Pancreas (tissue), 10 donors: ENCODE measurements around the gene NDUFV2. TPM values are rescaled to one million over a fixed set of nuclear protein-coding genes. Genes with fewer than 3 reads are reported as not detected.
A peak's percentile ranks its signal among the peaks of the same experiment; 100 is the strongest.

ENCODE experiments used
- ATAC-seq, 4 donors: fragments of 200-7000 bp; cut with Tn5 transposase; one replicate each; pipeline versions ENCODE4 v1.8.0 to v1.9.1; 2020; ENCODE audit warnings: mild to moderate bottlenecking in 4 of 4, moderate library complexity in 4 of 4
- DNase-seq, 6 donors: peaks; one replicate each; pipeline ENCODE4 v3.0.0-alpha.2; 2020
- FAIRE-seq: peaks from 2 replicates; lab custom pipeline; 2012; peaks lifted over from hg19 to GRCh38; lab: Jason Lieb, UNC
- H3K27ac ChIP-seq, 4 donors: fragments of 200-600 bp; sonication (generic); 1 replicate in 3 of 4; 2 replicates in 1 of 4; pipeline versions ENCODE4 v1.5.0 to v1.8.0; 2020
- H3K27me3 ChIP-seq, 4 donors: fragments of 200-600 bp; one replicate each; pipeline ENCODE4 v1.8.0; 2021
- H3K36me3 ChIP-seq, 3 donors: fragments of 200-600 bp; sonication (generic) in 1 of 3; one replicate each; pipeline versions ENCODE4 v1.5.0 to v1.8.0; 2020 to 2021
- H3K4me1 ChIP-seq, 3 donors: fragments of 200-600 bp; one replicate each; pipeline ENCODE4 v1.8.0; 2021
- H3K4me3 ChIP-seq, 4 donors: fragments of 200-600 bp; sonication (generic) in 2 of 4; one replicate each; pipeline versions ENCODE4 v1.5.0 to v1.8.0; 2020 to 2021
- H3K9me3 ChIP-seq, 4 donors: fragments of 200-600 bp; one replicate each; pipeline ENCODE4 v1.8.0; 2021
- CTCF ChIP-seq, 4 donors: fragments of 200-600 bp; sonication (generic) in 3 of 4; IDR thresholded peaks; one replicate each; pipeline versions ENCODE4 v1.5.0 to v1.8.0; 2021; ENCODE audit warnings: antibody characterized with exemption in 4 of 4
- WGBS, 2 donors: extraction: QIAGEN DNeasy Blood & Tissue Kit; methylation state at CpG; one replicate each; pipeline ENCODE4 v1.1.7; 2013; 5-methylcytosine and 5-hydroxymethylcytosine counted together
- intact Hi-C, 3 donors: fragments of 100-400 bp; cut with DNase I; formaldehyde crosslinking; loops; one replicate each; pipeline versions ENCODE4 v1.11.1 to v1.14.2; 2022
- polyA plus RNA-seq, 2 donors: library from polyadenylated mRNA; stranded (reverse); fragments of 200-250 nt; gene quantifications; one replicate each; pipeline ENCODE4 v1.2.3, GENCODE V29; 2013
- total RNA-seq, 6 donors: library from RNA; stranded (reverse); fragmentation: NEBNext Ultra II Directional in 4 of 6; extraction: Animal tissue kit (Norgen Biotek cat#: 25700) in 4 of 6; gene quantifications; one replicate each; pipeline versions ENCODE4 v1.2.1 to v1.2.4, GENCODE V29; 2021 to 2023
- donor health status: healthy with polysubstance abuse.
- donor health status: DM: no; HTN: no; CAD: no; lungs with moderate emphysema.
- donor health status: DM: no; HTN: no; CAD: no.
- donor health status: control.
- donor health status: control.
- donor health status: Bipolar disorder and iron deficiency.
- donor health status: DM: yes; HTN: yes; CAD: no.
- donor health status: DM: no; HTN: no; CAD: no.
- donor health status: DM: no; HTN: no; CAD: no.
- donor health status: DM: yes; HTN: yes; CAD: no.

Gene NDUFV2
- total and polyA plus RNA-seq, 8 donors = 48.1 to 115 (median 62.5) TPM

GRCh38 chr18:9139400-9140039, 37.0 kb downstream of the NDUFV2 start:
- Histone ChIP-seq H3K9me3 (no peaks in the 10 kb centered on the region), H3K4me1 (peaks cover 23 to 52% (median 47%) of the 10 kb centered on the region in 3 donors), H3K4me3 (peak overlapping the region in 3 of 4 donors; percentile 6 to 78 (median 74)), H3K36me3 (no peaks in the 10 kb centered on the region), H3K27me3 (no peaks in the 10 kb centered on the region), H3K27ac (peak overlapping the region in 2 of 4 donors; percentile 97 to 98)
- 28 to 32% methylated on average over 7 of the region's 7 CpGs for WGBS, 2 donors
- FAIRE-seq = no peak
- no peak for TF ChIP-seq CTCF (IDR thresholded peaks at IDR 0.05)
- no peak for ATAC-seq
- DNase-seq = no peak
- intact Hi-C loops = no loop called here

- intact Hi-C loops = no loop called here
- ATAC-seq = no peak
- Histone ChIP-seq H3K27ac (peak overlapping the region in 1 of 4 donors; percentile 98), H3K27me3 (no peaks in the 10 kb centered on the region), H3K4me3 (no peak overlapping the region), H3K4me1 (peaks cover 23 to 49% (median 48%) of the 10 kb centered on the region in 3 donors), H3K36me3 (no peaks in the 10 kb centered on the region), H3K9me3 (no peaks in the 10 kb centered on the region)
- 14 to 18% methylated on average over 2 of the region's 2 CpGs for WGBS, 2 donors
- TF ChIP-seq CTCF (IDR thresholded peaks at IDR 0.05) = no peak
- FAIRE-seq = no peak
- DNase-seq = no peak
Measured at GRCh38 chr18:9140381-9140780, 37.9 kb downstream of the NDUFV2 start.

GRCh38 chr18:9140984-9141383, 38.5 kb downstream of the NDUFV2 start:
- Histone ChIP-seq H3K27ac (no peak overlapping the region), H3K9me3 (no peaks in the 10 kb centered on the region), H3K27me3 (no peaks in the 10 kb centered on the region), H3K36me3 (no peaks in the 10 kb centered on the region), H3K4me1 (peaks cover 23 to 46% (median 45%) of the 10 kb centered on the region in 3 donors), H3K4me3 (no peak overlapping the region)
- FAIRE-seq = no peak
- no peak for DNase-seq
- TF ChIP-seq CTCF (IDR thresholded peaks at IDR 0.05) = no peak
- 92 to 95% methylated on average over 2 of the region's 2 CpGs for WGBS, 2 donors
- ATAC-seq = no peak
- intact Hi-C loops = no loop called here

GRCh38 chr18:9146224-9146623, 43.7 kb downstream of the NDUFV2 start:
- no peaks in the 10 kb centered on the region for H3K36me3 ChIP-seq
- H3K9me3 ChIP-seq = no peaks in the 10 kb centered on the region
- H3K4me1 ChIP-seq = peaks cover 28 to 50% (median 38%) of the 10 kb centered on the region in 3 donors
- no peak for DNase-seq
- TF ChIP-seq CTCF (IDR thresholded peaks at IDR 0.05) = no peak
- no peak overlapping the region for H3K4me3 ChIP-seq
- peak overlapping the region in 1 of 4 donors; percentile 30 for H3K27ac ChIP-seq
- no peaks in the 10 kb centered on the region for H3K27me3 ChIP-seq
- intact Hi-C loops = loop anchor here in 1 of 3 donors (5.0 kb wide), 1 partner anchor 69 kb away; no protein-coding TSS in a partner anchor
- 88 to 92% methylated on average over 1 of the region's 1 CpG for WGBS, 2 donors
- no peak for ATAC-seq
- no peak for FAIRE-seq
